Ishikawa (cell line): ENCODE results near the gene NLE1.

Source experiments
- CEBPB ChIP-seq: IDR thresholded peaks from 2 replicates; pipeline ENCODE4 v1.6.1; 2012
- CREB1 ChIP-seq: IDR thresholded peaks from 2 replicates; pipeline ENCODE4 v1.6.1; 2012; ENCODE audit warnings: low read depth
- EGR1 ChIP-seq: IDR thresholded peaks from 2 replicates; pipeline ENCODE4 v1.6.1; 2012
- EP300 ChIP-seq: IDR thresholded peaks from 2 replicates; pipeline ENCODE4 v1.6.1; 2012; ENCODE audit warnings: borderline replicate concordance
- FOXM1 ChIP-seq: IDR thresholded peaks from 2 replicates; pipeline ENCODE4 v1.6.1; 2012; ENCODE audit warnings: low read depth, borderline replicate concordance
- NFIC ChIP-seq: IDR thresholded peaks from 2 replicates; pipeline ENCODE4 v1.6.1; 2012
- RAD21 ChIP-seq: IDR thresholded peaks from 2 replicates; pipeline ENCODE4 v1.6.1; 2012; ENCODE audit warnings: low read depth
- TAF1 ChIP-seq: IDR thresholded peaks from 2 replicates; pipeline ENCODE4 v1.6.1; 2012; ENCODE audit warnings: low read depth, mild to moderate bottlenecking
- TCF12 ChIP-seq: IDR thresholded peaks from 2 replicates; pipeline ENCODE4 v1.6.1; 2012; ENCODE audit warnings: low read depth
- TEAD4 ChIP-seq: IDR thresholded peaks from 2 replicates; pipeline ENCODE4 v1.6.1; 2012
- YY1 ChIP-seq: IDR thresholded peaks from 2 replicates; pipeline ENCODE4 v1.6.1; 2012; ENCODE audit warnings: low read depth
- ZBTB7A ChIP-seq: IDR thresholded peaks from 2 replicates; pipeline ENCODE4 v1.6.1; 2012; ENCODE audit warnings: low read depth
- TF ChIP-seq, protein P1 (sequence below): IDR thresholded peaks from 2 replicates; pipeline ENCODE4 v1.6.1; 2012
- TF ChIP-seq, protein P2 (sequence below): IDR thresholded peaks from 2 replicates; pipeline ENCODE4 v1.6.1; 2012; ENCODE audit warnings: low read depth, mild to moderate bottlenecking
- TF ChIP-seq, protein P3 (sequence below): IDR thresholded peaks from 2 replicates; pipeline ENCODE4 v1.6.1; 2012

Gene NLE1

DNA sequence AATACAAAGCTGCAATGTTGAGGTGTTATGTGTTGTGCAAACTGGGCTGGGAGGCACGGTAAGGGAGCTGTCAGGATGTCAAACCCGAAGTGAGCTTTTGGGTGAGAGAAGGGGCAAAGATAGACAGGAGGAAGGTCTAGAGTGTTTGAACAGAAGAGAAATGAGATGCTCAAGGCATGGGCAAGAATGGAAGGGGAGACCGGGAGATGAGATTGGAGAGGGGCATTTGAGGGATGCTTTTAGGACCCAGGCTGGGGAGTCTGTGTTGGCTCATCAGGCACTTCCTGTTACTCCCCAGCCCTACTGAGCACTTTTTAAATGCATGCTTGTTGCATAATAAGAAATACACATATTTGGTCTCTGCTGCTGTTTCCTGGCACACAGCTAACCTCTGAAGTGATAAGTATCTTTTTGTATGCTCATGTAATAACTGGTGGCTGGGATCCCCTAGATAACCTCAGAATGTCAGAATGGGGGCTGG lies 19.2 kb upstream of the NLE1 start:
- TF ChIP-seq RAD21, result no peak
- TF ChIP-seq TCF12, result no peak
- TF ChIP-seq ZBTB7A, result no peak
- no peak for TF ChIP-seq YY1
- no peak for TF ChIP-seq EGR1
- no peak for TF ChIP-seq FOXM1
- no peak for TF ChIP-seq TEAD4
- TF ChIP-seq, protein P1, sequence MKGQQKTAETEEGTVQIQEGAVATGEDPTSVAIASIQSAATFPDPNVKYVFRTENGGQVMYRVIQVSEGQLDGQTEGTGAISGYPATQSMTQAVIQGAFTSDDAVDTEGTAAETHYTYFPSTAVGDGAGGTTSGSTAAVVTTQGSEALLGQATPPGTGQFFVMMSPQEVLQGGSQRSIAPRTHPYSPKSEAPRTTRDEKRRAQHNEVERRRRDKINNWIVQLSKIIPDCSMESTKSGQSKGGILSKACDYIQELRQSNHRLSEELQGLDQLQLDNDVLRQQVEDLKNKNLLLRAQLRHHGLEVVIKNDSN, result no peak
- no peak for TF ChIP-seq CEBPB
- no peak for TF ChIP-seq NFIC
- TF ChIP-seq, protein P2, sequence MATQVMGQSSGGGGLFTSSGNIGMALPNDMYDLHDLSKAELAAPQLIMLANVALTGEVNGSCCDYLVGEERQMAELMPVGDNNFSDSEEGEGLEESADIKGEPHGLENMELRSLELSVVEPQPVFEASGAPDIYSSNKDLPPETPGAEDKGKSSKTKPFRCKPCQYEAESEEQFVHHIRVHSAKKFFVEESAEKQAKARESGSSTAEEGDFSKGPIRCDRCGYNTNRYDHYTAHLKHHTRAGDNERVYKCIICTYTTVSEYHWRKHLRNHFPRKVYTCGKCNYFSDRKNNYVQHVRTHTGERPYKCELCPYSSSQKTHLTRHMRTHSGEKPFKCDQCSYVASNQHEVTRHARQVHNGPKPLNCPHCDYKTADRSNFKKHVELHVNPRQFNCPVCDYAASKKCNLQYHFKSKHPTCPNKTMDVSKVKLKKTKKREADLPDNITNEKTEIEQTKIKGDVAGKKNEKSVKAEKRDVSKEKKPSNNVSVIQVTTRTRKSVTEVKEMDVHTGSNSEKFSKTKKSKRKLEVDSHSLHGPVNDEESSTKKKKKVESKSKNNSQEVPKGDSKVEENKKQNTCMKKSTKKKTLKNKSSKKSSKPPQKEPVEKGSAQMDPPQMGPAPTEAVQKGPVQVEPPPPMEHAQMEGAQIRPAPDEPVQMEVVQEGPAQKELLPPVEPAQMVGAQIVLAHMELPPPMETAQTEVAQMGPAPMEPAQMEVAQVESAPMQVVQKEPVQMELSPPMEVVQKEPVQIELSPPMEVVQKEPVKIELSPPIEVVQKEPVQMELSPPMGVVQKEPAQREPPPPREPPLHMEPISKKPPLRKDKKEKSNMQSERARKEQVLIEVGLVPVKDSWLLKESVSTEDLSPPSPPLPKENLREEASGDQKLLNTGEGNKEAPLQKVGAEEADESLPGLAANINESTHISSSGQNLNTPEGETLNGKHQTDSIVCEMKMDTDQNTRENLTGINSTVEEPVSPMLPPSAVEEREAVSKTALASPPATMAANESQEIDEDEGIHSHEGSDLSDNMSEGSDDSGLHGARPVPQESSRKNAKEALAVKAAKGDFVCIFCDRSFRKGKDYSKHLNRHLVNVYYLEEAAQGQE, result no peak
- TF ChIP-seq, protein P3, sequence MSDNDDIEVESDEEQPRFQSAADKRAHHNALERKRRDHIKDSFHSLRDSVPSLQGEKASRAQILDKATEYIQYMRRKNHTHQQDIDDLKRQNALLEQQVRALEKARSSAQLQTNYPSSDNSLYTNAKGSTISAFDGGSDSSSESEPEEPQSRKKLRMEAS, result no peak
- no peak for TF ChIP-seq TAF1
- no peak for TF ChIP-seq EP300
- TF ChIP-seq CREB1, result no peak

DNA sequence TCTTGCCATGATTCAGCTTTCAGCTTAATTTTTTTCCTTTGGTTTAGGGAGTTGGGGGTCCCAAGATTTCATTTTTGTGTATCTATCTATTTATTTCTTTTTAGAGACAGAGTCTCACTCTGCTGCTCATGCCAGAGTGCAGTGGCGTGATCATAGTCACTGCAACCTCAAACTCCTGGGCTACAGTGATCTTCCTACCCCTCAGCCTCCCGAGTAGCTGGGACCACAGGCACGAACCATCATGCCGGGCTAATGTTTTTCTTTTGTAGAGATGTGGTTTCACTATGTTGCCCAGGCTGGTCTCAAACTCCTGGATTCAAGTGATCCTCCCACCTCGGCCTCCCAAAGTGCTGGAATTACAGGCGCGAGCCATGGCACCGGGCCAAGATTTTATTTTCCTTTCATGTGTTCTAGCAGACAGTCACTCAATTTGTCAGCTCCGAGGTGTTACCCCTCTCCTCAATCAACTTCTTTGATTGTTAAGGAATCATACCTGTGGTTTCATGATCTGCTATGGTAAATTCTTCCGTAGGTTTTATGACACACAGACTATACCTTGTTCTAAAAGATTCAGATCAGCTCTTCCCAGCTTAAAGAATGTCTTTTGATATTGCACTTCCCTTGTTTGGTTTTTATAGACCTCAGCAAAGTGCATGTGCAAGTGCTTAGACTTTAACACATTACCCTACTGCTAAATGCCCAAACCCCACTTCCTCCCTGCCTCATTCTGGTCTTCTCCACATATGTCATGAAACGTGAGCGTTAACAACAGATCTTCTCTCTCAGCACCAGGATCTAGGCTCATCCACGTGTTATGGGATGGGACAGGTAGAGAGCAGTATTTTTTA lies 18.5 kb upstream of the NLE1 start:
- no peak for TF ChIP-seq RAD21
- no peak for TF ChIP-seq TCF12
- no peak for TF ChIP-seq TEAD4

DNA sequence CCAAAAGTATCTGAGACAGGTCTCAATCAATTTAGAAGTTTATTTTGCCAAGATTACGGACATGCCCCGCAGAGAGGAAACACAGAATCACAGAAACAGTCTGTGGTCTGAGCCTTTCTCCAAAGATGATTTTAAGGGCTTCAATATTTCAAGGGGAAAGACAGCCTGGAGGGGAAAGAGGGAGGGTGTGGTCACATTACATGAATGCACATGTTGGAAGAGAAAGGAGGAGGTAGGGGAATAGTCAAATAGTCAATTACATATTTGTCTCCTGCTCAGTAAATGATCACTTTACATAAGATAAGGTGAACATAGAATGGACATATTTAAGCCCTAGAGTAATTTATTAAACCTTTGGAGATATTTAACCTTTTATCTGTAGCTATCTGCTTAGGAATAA lies 17.8 kb upstream of the NLE1 start:
- no peak for TF ChIP-seq ZBTB7A
- TF ChIP-seq, protein P3, result no peak
- no peak for TF ChIP-seq RAD21
- no peak for TF ChIP-seq TEAD4
- TF ChIP-seq EP300, result no peak
- no peak for TF ChIP-seq TAF1
- TF ChIP-seq, protein P2, result no peak
- no peak for TF ChIP-seq CEBPB
- TF ChIP-seq, protein P1, result no peak
- TF ChIP-seq FOXM1, result no peak
- no peak for TF ChIP-seq TCF12
- TF ChIP-seq CREB1, result no peak
- TF ChIP-seq NFIC, result no peak
- no peak for TF ChIP-seq EGR1
- no peak for TF ChIP-seq YY1

DNA sequence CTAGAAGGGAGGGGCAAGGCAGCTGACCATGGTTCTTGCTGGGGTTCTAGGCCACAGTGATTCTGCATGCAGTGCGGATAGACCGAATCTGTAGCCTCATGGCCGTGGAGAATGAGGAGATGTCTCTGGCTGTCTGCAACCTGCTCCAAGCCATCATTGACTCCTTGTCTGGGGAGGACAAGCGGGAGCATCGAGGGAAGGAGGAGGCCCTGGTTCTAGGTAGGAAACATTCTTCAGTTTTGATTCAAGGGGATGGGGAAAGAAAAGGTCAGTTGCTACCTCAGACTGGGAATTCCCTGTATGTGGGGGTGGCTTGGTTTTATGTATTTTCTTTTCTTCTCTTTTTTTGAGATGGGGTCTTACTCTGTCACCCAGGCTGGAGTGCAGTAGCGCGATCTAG lies 13.1 kb upstream of the NLE1 start:
- TF ChIP-seq CREB1 (no peak), EP300 (no peak), YY1 (no peak), RAD21 (no peak), EGR1 (no peak), NFIC (no peak), TAF1 (no peak), CEBPB (no peak), TEAD4 (no peak), TCF12 (no peak), FOXM1 (no peak), ZBTB7A (no peak)
- TF ChIP-seq, protein P2, result no peak
- TF ChIP-seq, protein P1, result no peak
- TF ChIP-seq, protein P3, result no peak
